DND-41 (cell line): ENCODE results near the gene FAM53A.
A peak's percentile ranks its signal among the peaks of the same experiment; 100 is the strongest.

Experiments used
- CTCF ChIP-seq: IDR thresholded peaks from 2 replicates; pipeline ENCODE4 v1.5.1; 2012; ENCODE audit warnings: borderline replicate concordance, low read length, moderate library complexity, mild to moderate bottlenecking; ENCODE audit not compliant: poor library complexity, severe bottlenecking; ENCODE audit errors: extremely low read depth
- EZH2 ChIP-seq: IDR thresholded peaks from 3 replicates; pipeline ENCODE4 v1.6.1; 2012; ENCODE audit warnings: borderline replicate concordance, low read depth, mild to moderate bottlenecking, moderate library complexity, low read length, inconsistent platforms; ENCODE audit not compliant: severe bottlenecking

GRCh38 chr4:1693131-1693896, 9.2 kb upstream of the FAM53A start:
- TF ChIP-seq CTCF (peak; percentile 96), EZH2 (no peak)
